HCT116 (cell line): ENCODE data around the gene SAMD15. TPM values are rescaled to one million over a fixed set of nuclear protein-coding genes. Genes with fewer than 3 reads are reported as not detected.

Experiments used
- ATAC-seq: fragments of 200-7000 bp; cut with Tn5 transposase; 2 replicates; pipeline ENCODE4 v1.9.1; 2020; ENCODE audit warnings: mild to moderate bottlenecking, moderate library complexity
- Bru-seq: library from RNA; stranded (reverse); fragments of 400-500 nt; gene quantifications from one replicate; lab custom pipeline; 2021; lab: Mats Ljungman, UMichigan
- BruChase-seq, 2 experiments: library from RNA; stranded (reverse); fragments of 400-500 nt; gene quantifications; one replicate each; lab custom pipeline; 2021; lab: Mats Ljungman, UMichigan
- BruUV-seq: library from RNA; stranded (reverse); fragments of 400-500 nt; replicated peaks from 2 replicates; lab custom pipeline; 2021; lab: Mats Ljungman, UMichigan
- CTCF ChIA-PET: fragments of 300-600 bp; sonication (Branson Sonifier 250); formaldehyde crosslinking; loops from one replicate; lab custom pipeline; 2021; ENCODE audit warnings: antibody characterized with exemption; lab: Charles Lee
- POLR2A ChIA-PET: fragments of 300-600, 350-600 bp; sonication (Branson Sonifier 250); formaldehyde crosslinking; loops from one replicate; lab custom pipeline; 2021; ENCODE audit warnings: antibody characterized with exemption; lab: Charles Lee
- RAD21 ChIA-PET, 2 experiments: fragments of 300-600 bp; sonication (Branson Sonifier 250); formaldehyde crosslinking; loops; one replicate each; lab custom pipeline; 2023; ENCODE audit warnings: low total read pairs in 2 of 2; ENCODE audit not compliant: uncharacterized antibody in 2 of 2, unreplicated experiment in 2 of 2, low non-redundant PET in 1 of 2; lab: Charles Lee
- DNase-seq: peaks from one replicate; pipeline ENCODE4 v3.0.0-alpha.2; 2010; ENCODE audit warnings: low read depth, low spot score
- H2AFZ ChIP-seq: fragments of 200-600 bp; shearing (Covaris generic), sonication (generic); 2 replicates; pipeline ENCODE4 v1.6.1; 2017; ENCODE audit warnings: low read depth, mixed run types, mixed read lengths, antibody characterized with exemption, low read length; ENCODE audit not compliant: poor library complexity, severe bottlenecking
- H3K27ac ChIP-seq: 2 replicates; pipeline ENCODE4 v1.5.1; 2012; ENCODE audit warnings: low read depth, low read length
- H3K27me3 ChIP-seq: fragments of 200-600 bp; sonication (generic); 2 replicates; pipeline ENCODE4 v1.6.1; 2016; ENCODE audit warnings: mixed run types, low read length, mixed read lengths; ENCODE audit not compliant: insufficient read depth
- H3K36me3 ChIP-seq, 2 experiments: fragments of 200-500 bp in 1 of 2; fragments of 200-600 bp in 1 of 2; sonication (Bioruptor generic) in 1 of 2; sonication (generic) in 1 of 2; 2 replicates each; pipeline versions ENCODE4 v1.5.1 to v1.6.1; 2014 to 2016; ENCODE audit warnings: low read length in 2 of 2, inconsistent platforms in 1 of 2, mixed read lengths in 1 of 2, mixed run types in 1 of 2; ENCODE audit not compliant: insufficient read depth in 2 of 2, control insufficient read depth in 1 of 2
- H3K4me1 ChIP-seq, 2 experiments: fragments of 200-600 bp in 1 of 2; sonication (generic) in 1 of 2; 2 replicates each; pipeline versions ENCODE4 v1.5.1 to v1.6.1; 2012 to 2017; ENCODE audit warnings: low read length in 2 of 2, inconsistent platforms in 1 of 2, mild to moderate bottlenecking in 1 of 2, mixed read lengths in 1 of 2, mixed run types in 1 of 2, moderate library complexity in 1 of 2; ENCODE audit not compliant: insufficient read depth in 2 of 2, control insufficient read depth in 1 of 2
- H3K4me2 ChIP-seq: fragments of 200-600 bp; sonication (generic); 2 replicates; pipeline ENCODE4 v1.6.1; 2017; ENCODE audit warnings: mixed run types, low read length, mixed read lengths
- H3K4me3 ChIP-seq, 2 experiments: fragments of 200-600 bp in 1 of 2; sonication (generic) in 1 of 2; replicated peaks in 1 of 2; 2 replicates each; pipeline ENCODE4 v1.5.1; 2011 to 2016; ENCODE audit warnings: low read length in 2 of 2, control low read depth in 1 of 2, low read depth in 1 of 2, mild to moderate bottlenecking in 1 of 2, mixed read lengths in 1 of 2, mixed run types in 1 of 2
- H3K79me2 ChIP-seq: fragments of 200-600 bp; sonication (generic); 2 replicates; pipeline ENCODE4 v1.6.1; 2017; ENCODE audit warnings: mild to moderate bottlenecking, mixed run types, low read length, moderate library complexity, mixed read lengths; ENCODE audit not compliant: insufficient read depth
- H3K9ac ChIP-seq: fragments of 200-600 bp; sonication (generic); 2 replicates; pipeline ENCODE4 v1.6.1; 2016; ENCODE audit warnings: low read length, mixed read lengths
- H3K9me2 ChIP-seq: fragments of 200-600 bp; sonication (generic), shearing (Covaris generic); 2 replicates; pipeline ENCODE4 v1.6.1; 2017; ENCODE audit warnings: mixed run types, mild to moderate bottlenecking, moderate library complexity; ENCODE audit not compliant: insufficient read depth
- H3K9me3 ChIP-seq, 2 experiments: fragments of 200-500 bp in 1 of 2; fragments of 200-600 bp in 1 of 2; sonication (Bioruptor generic) in 1 of 2; sonication (generic) in 1 of 2; 2 replicates each; pipeline ENCODE4 v1.6.1; 2014 to 2017; ENCODE audit warnings: low read length in 2 of 2, mixed read lengths in 2 of 2, inconsistent platforms in 1 of 2, low read depth in 1 of 2, mild to moderate bottlenecking in 1 of 2, mixed run types in 1 of 2, moderate library complexity in 1 of 2; ENCODE audit not compliant: control insufficient read depth in 1 of 2, insufficient read depth in 1 of 2
- H4K20me1 ChIP-seq: fragments of 200-600 bp; sonication (generic), shearing (Covaris generic); 2 replicates; pipeline ENCODE4 v1.6.1; 2017; ENCODE audit warnings: mixed run types, mild to moderate bottlenecking, moderate library complexity; ENCODE audit not compliant: insufficient read depth
- CBX3 ChIP-seq: IDR thresholded peaks from 2 replicates; pipeline ENCODE4 v1.6.1; 2012; ENCODE audit warnings: low read depth
- CEBPB ChIP-seq: IDR thresholded peaks from 2 replicates; pipeline ENCODE4 v1.6.1; 2012; ENCODE audit warnings: low read depth
- EGR1 ChIP-seq: IDR thresholded peaks from 2 replicates; pipeline ENCODE4 v1.6.1; 2012; ENCODE audit warnings: low read depth
- ELF1 ChIP-seq: IDR thresholded peaks from 2 replicates; pipeline ENCODE4 v1.6.1; 2012; ENCODE audit warnings: low read depth, borderline replicate concordance
- EZH2phosphoT487 ChIP-seq: fragments of 200-600 bp; IDR thresholded peaks from 2 replicates; pipeline ENCODE4 v1.6.1; 2018; ENCODE audit warnings: antibody characterized with exemption, borderline replicate concordance
- FOSL1 ChIP-seq: IDR thresholded peaks from 2 replicates; pipeline ENCODE4 v1.6.1; 2012; ENCODE audit warnings: low read depth
- JUND ChIP-seq: IDR thresholded peaks from 2 replicates; pipeline ENCODE4 v1.6.1; 2012
- POLR2A ChIP-seq: IDR thresholded peaks from 2 replicates; pipeline ENCODE4 v1.7.0; 2011; ENCODE audit warnings: borderline replicate concordance; ENCODE audit not compliant: insufficient read depth, insufficient read length; ENCODE audit errors: extremely low read depth
- RAD21 ChIP-seq: IDR thresholded peaks from 2 replicates; pipeline ENCODE4 v1.6.1; 2012; ENCODE audit warnings: low read depth, mild to moderate bottlenecking
- SIN3A ChIP-seq: IDR thresholded peaks from 2 replicates; pipeline ENCODE4 v1.6.1; 2012; ENCODE audit warnings: low read depth
- SP1 ChIP-seq: IDR thresholded peaks from 2 replicates; pipeline ENCODE4 v1.6.1; 2012; ENCODE audit warnings: low read depth
- SRF ChIP-seq: IDR thresholded peaks from 2 replicates; pipeline ENCODE4 v1.6.1; 2012; ENCODE audit warnings: low read depth
- ZFX ChIP-seq: fragments of 450-650 bp; IDR thresholded peaks from 2 replicates; pipeline ENCODE4 v1.6.1; 2017
- intact Hi-C: fragments of 100-400 bp; cut with micrococcal nuclease; formaldehyde crosslinking; loops from 2 replicates; pipeline ENCODE4 v1.10.0; 2022
- long read RNA-seq: library from polyadenylated mRNA; unstranded; transcript quantifications from one replicate; pipeline ENCODE4 v2.0.0, GENCODE V29; 2021; ENCODE audit not compliant: unreplicated experiment
- polyA plus RNA-seq: library from polyadenylated mRNA; unstranded; fragments of >200 nt; gene quantifications from 2 replicates; pipeline ENCODE4 v1.2.1, GENCODE V29; 2012; ENCODE audit warnings: missing spikeins
- total RNA-seq: library from RNA; stranded (reverse); gene quantifications from one replicate; pipeline ENCODE4 v1.2.1, GENCODE V29; 2021; ENCODE audit not compliant: unreplicated experiment
- TF ChIP-seq, protein P1 (sequence below): IDR thresholded peaks from 2 replicates; pipeline ENCODE4 v1.6.1; 2011; ENCODE audit warnings: mild to moderate bottlenecking, low read length, moderate library complexity; ENCODE audit not compliant: insufficient replicate concordance; ENCODE audit errors: extremely low read depth
- TF ChIP-seq, protein P2 (sequence below): IDR thresholded peaks from 2 replicates; pipeline ENCODE4 v1.6.1; 2012
- TF ChIP-seq, protein P3 (sequence below), 3 experiments: fragments of 200-600 bp in 1 of 3; sonication (generic) in 1 of 3; IDR thresholded peaks in 2 of 3; conservative IDR thresholded peaks in 1 of 3; 2 replicates each; pipeline ENCODE4 v1.5.1; 2012 to 2017; ENCODE audit warnings: low read depth in 2 of 3, low read length in 2 of 3, antibody characterized with exemption in 1 of 3, borderline replicate concordance in 1 of 3, control low read depth in 1 of 3, mild to moderate bottlenecking in 1 of 3, mixed read lengths in 1 of 3, mixed run types in 1 of 3, moderate library complexity in 1 of 3; ENCODE audit not compliant: insufficient read depth in 1 of 3
- TF ChIP-seq, protein P4 (sequence below): IDR thresholded peaks from 2 replicates; pipeline ENCODE4 v1.6.1; 2012
- TF ChIP-seq, protein P5 (sequence below): IDR thresholded peaks from 2 replicates; pipeline ENCODE4 v1.6.1; 2012; ENCODE audit warnings: low read depth

The SAMD15 gene
- total RNA-seq (1.9 TPM), Bru-seq, nascent RNA (percentile 32 among the genes with signal in this experiment), BruChase-seq, experiment 1, labeled RNA remaining after a 6-hour chase (percentile 26 among the genes with signal in this experiment), BruChase-seq, experiment 2, labeled RNA remaining after a 2-hour chase (percentile 31 among the genes with signal in this experiment)
- polyA plus RNA-seq = 0.15 and 0.17 TPM in 2 replicates
- long read RNA-seq, partial matches to known transcripts = 0 of 2 reads
- long read RNA-seq, other reads (novel, unspliced or antisense) = 0 of 2 reads

DNA sequence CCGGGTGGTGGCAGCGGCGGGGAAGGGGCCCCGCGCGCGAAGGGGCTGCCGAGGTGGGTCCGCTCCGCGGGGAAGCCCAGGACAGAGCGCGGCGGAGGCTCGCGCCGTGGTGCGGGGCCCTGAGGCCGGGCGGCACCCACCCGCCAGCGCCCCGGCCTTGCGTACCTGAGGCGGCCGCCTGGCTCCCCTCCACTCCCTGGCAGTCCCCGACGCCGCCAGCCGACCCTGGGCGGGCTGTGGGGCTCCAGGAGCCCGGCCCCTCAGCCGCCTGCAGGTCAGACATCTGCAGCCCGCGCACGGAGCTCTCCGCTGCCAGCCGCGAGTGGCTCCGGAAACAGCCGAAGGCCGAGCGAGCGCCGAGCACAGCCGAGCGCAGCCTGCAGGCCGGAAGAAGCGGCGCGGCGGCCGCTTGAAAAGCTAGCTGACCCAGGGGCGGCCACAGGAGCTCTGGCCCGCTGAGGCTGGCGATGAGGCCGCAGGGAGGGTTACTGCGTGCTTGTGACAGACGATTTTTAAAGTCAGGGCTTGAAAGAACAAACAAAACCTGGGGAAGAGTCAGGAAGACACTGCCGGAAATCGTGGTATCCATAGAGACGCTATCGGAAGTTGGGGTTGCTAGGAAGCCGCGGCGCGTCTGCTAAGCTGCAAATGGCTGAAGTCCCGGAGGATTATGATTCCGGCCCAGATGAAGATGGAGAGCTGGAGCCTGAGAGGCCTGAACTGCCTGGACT, at the start of gene SAMD15, which contains the start of gene TMED8:
SAMD15 (plus strand) TSS at position 609 of the 731 bp plus-strand sequence; CDS start at position 649, 40 bp downstream.
TMED8 (minus strand) TSS at position 324 of the 731 bp plus-strand sequence; CDS start at position 283, 41 bp downstream.
- H3K9me2 ChIP-seq = no peaks in the 10 kb centered on the region
- RAD21 ChIA-PET = no interaction called here
- TF ChIP-seq JUND = no peak
- TF ChIP-seq CEBPB = no peak
- no peak for TF ChIP-seq SP1
- TF ChIP-seq, protein P1, sequence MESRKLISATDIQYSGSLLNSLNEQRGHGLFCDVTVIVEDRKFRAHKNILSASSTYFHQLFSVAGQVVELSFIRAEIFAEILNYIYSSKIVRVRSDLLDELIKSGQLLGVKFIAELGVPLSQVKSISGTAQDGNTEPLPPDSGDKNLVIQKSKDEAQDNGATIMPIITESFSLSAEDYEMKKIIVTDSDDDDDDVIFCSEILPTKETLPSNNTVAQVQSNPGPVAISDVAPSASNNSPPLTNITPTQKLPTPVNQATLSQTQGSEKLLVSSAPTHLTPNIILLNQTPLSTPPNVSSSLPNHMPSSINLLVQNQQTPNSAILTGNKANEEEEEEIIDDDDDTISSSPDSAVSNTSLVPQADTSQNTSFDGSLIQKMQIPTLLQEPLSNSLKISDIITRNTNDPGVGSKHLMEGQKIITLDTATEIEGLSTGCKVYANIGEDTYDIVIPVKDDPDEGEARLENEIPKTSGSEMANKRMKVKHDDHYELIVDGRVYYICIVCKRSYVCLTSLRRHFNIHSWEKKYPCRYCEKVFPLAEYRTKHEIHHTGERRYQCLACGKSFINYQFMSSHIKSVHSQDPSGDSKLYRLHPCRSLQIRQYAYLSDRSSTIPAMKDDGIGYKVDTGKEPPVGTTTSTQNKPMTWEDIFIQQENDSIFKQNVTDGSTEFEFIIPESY = no peak
- TF ChIP-seq, protein P2, sequence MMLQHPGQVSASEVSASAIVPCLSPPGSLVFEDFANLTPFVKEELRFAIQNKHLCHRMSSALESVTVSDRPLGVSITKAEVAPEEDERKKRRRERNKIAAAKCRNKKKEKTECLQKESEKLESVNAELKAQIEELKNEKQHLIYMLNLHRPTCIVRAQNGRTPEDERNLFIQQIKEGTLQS = no peak
- TF ChIP-seq ZFX = peak; percentile 94
- no peak for TF ChIP-seq EGR1
- no peak for TF ChIP-seq EZH2phosphoT487
- TF ChIP-seq POLR2A = peak; percentile 40
- no peak for TF ChIP-seq RAD21
- TF ChIP-seq SIN3A = peak; percentile 76
- TF ChIP-seq, protein P3, sequence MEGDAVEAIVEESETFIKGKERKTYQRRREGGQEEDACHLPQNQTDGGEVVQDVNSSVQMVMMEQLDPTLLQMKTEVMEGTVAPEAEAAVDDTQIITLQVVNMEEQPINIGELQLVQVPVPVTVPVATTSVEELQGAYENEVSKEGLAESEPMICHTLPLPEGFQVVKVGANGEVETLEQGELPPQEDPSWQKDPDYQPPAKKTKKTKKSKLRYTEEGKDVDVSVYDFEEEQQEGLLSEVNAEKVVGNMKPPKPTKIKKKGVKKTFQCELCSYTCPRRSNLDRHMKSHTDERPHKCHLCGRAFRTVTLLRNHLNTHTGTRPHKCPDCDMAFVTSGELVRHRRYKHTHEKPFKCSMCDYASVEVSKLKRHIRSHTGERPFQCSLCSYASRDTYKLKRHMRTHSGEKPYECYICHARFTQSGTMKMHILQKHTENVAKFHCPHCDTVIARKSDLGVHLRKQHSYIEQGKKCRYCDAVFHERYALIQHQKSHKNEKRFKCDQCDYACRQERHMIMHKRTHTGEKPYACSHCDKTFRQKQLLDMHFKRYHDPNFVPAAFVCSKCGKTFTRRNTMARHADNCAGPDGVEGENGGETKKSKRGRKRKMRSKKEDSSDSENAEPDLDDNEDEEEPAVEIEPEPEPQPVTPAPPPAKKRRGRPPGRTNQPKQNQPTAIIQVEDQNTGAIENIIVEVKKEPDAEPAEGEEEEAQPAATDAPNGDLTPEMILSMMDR (IDR thresholded peaks at IDR 0.05 in 2 of 3, conservative IDR thresholded peaks at IDR 0.05 in 1 of 3; ENCODE audit: borderline replicate concordance in 1 of 3, insufficient read depth in 1 of 3, low read depth in 2 of 3, low read length in 2 of 3) = no peak
- TF ChIP-seq, protein P4, sequence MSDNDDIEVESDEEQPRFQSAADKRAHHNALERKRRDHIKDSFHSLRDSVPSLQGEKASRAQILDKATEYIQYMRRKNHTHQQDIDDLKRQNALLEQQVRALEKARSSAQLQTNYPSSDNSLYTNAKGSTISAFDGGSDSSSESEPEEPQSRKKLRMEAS = 0 out of 2 replicates have a peak, but pooled peaks have one; percentile 46
- TF ChIP-seq, protein P5, sequence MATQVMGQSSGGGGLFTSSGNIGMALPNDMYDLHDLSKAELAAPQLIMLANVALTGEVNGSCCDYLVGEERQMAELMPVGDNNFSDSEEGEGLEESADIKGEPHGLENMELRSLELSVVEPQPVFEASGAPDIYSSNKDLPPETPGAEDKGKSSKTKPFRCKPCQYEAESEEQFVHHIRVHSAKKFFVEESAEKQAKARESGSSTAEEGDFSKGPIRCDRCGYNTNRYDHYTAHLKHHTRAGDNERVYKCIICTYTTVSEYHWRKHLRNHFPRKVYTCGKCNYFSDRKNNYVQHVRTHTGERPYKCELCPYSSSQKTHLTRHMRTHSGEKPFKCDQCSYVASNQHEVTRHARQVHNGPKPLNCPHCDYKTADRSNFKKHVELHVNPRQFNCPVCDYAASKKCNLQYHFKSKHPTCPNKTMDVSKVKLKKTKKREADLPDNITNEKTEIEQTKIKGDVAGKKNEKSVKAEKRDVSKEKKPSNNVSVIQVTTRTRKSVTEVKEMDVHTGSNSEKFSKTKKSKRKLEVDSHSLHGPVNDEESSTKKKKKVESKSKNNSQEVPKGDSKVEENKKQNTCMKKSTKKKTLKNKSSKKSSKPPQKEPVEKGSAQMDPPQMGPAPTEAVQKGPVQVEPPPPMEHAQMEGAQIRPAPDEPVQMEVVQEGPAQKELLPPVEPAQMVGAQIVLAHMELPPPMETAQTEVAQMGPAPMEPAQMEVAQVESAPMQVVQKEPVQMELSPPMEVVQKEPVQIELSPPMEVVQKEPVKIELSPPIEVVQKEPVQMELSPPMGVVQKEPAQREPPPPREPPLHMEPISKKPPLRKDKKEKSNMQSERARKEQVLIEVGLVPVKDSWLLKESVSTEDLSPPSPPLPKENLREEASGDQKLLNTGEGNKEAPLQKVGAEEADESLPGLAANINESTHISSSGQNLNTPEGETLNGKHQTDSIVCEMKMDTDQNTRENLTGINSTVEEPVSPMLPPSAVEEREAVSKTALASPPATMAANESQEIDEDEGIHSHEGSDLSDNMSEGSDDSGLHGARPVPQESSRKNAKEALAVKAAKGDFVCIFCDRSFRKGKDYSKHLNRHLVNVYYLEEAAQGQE = no peak
- TF ChIP-seq FOSL1 = no peak
- no peak for TF ChIP-seq CBX3
- no peak for TF ChIP-seq SRF
- TF ChIP-seq ELF1 = peak; percentile 72

More for the DNA sequence above, at the start of gene SAMD15, which contains the start of gene TMED8:
- Histone ChIP-seq H3K4me1 (peaks cover 12 to 16% of the 10 kb centered on the region in 2 experiments; a peak in 3 of 4 replicates), H4K20me1 (no peaks in the 10 kb centered on the region), H3K9ac (peak within 1 kb of the TSS; percentile 80), H3K36me3 (no peaks in the 10 kb centered on the region), H3K79me2 (peaks cover 31% of the 10 kb centered on the region), H3K27ac (peak within 1 kb of the TSS; percentile 95), H3K9me3 (no peaks in the 10 kb centered on the region), H3K27me3 (no peaks in the 10 kb centered on the region; the same call in 1 of the 2 replicates), H3K4me2 (peak within 1 kb of the TSS; percentile 88), H3K4me3 (peak within 1 kb of the TSS; percentile 64 to 69), H2AFZ (peak within 1 kb of the TSS; percentile 92)
- ATAC-seq (peak; percentile 99), DNase-seq (peak; percentile 61)
- ChIA-PET POLR2A (interaction anchor here (0.6 to 0.7 kb wide), 2 partner anchors 11 to 513 kb away, joined by 3 read pairs; no protein-coding TSS in a partner anchor), CTCF (interaction anchor here (0.7 to 1.4 kb wide), 3 partner anchors 56 to 226 kb away, joined by 4 to 5 read pairs (median 5); partner anchors contain the start of gene GSTZ1)
- intact Hi-C loops = loop anchor here (5.0 kb wide), 1 partner anchor 80 kb away; the partner anchor contains the start of genes AHSA1 and VIPAS39
- BruUV-seq = no TSS peak
